KBM-7 (cell line): Measurements from ENCODE around the gene NCAPH2.

Source experiments
- DNase-seq: peaks from one replicate; pipeline ENCODE4 v3.0.0-alpha.2; 2015
- in situ Hi-C: fragments of 300-500 bp; cut with MboI; formaldehyde crosslinking; loops from 2 replicates; pipeline ENCODE4 v1.14.3; 2020; ENCODE audit warnings: low sequenced_read_pairs, low pct_unique_long_range_greater_than_20kb, mixed read lengths

Gene NCAPH2

GRCh38 chr22:50561401-50562358 is 53.7 kb downstream of the NCAPH2 start:
- no peak for DNase-seq
- in situ Hi-C loops, result no loop called here

GRCh38 chr22:50562523-50563412 is 54.7 kb downstream of the NCAPH2 start, which contains the start of gene SYCE3:
TSS of gene SYCE3 (minus strand) at chr22:50562919. CDS start at chr22:50556405, 6,514 bp downstream.
- peak; percentile 97 for DNase-seq
- in situ Hi-C loops, result no loop called here

GRCh38 chr22:50563413-50564160 is 55.6 kb downstream of the NCAPH2 start:
- DNase-seq, result no peak
- in situ Hi-C loops, result no loop called here

- no peak for DNase-seq
- in situ Hi-C loops, result no loop called here
These were observed 56.3 kb downstream of the NCAPH2 start for GRCh38 chr22:50564289-50564688.

- no peak for DNase-seq
- in situ Hi-C loops, result no loop called here
These were observed 59.8 kb downstream of the NCAPH2 start for GRCh38 chr22:50567721-50568252.

- no peak for DNase-seq
- in situ Hi-C loops, result no loop called here
These were observed 60.6 kb downstream of the NCAPH2 start for GRCh38 chr22:50568626-50569025.

- in situ Hi-C loops, result no loop called here
- no peak for DNase-seq
These were observed 61.0 kb downstream of the NCAPH2 start for GRCh38 chr22:50569041-50569459.

GRCh38 chr22:50569896-50570535 is 62.0 kb downstream of the NCAPH2 start:
- DNase-seq, result no peak
- in situ Hi-C loops, result no loop called here

GRCh38 chr22:50570861-50571260 is 62.8 kb downstream of the NCAPH2 start:
- in situ Hi-C loops, result no loop called here

GRCh38 chr22:50571264-50572175 is 63.5 kb downstream of the NCAPH2 start:
- DNase-seq, result no peak
- in situ Hi-C loops, result no loop called here

More at GRCh38 chr22:50570861-50571260, 62.8 kb downstream of the NCAPH2 start:
- DNase-seq, result no peak

- no peak for DNase-seq
- in situ Hi-C loops, result no loop called here
These were observed 64.9 kb downstream of the NCAPH2 start for GRCh38 chr22:50572965-50573364.

- in situ Hi-C loops, result no loop called here
- no peak for DNase-seq
These were observed 65.7 kb downstream of the NCAPH2 start for GRCh38 chr22:50573491-50574382.

- DNase-seq, result no peak
- in situ Hi-C loops, result no loop called here
These were observed 66.3 kb downstream of the NCAPH2 start for GRCh38 chr22:50574383-50574755.
